Measurements from ENCODE around the gene CNTN6. TPM values are rescaled to one million over a fixed set of nuclear protein-coding genes. Genes with fewer than 3 reads are reported as not detected.

The CNTN6 gene
- total and polyA plus RNA-seq, 12 donors = 2.4 to 14.9 (median 8.6) TPM

DNA sequence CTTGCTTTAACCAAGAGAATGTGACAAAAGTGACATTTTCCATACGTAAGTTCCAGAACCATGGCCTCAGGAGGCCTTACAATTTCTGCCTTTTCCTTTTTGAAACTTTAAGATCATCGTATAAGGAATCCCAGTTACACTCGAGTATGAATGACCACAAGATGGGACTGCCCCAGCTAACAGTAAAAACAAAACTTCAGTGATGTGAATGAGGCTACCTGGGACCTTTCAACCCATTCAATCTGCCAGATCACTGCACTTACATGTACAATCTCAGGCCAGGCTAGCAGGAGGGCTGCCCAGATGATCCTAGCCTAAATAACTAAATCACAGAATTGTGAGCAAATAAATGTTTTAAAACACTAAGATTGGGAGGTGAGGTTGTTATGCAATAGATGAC is 328.8 kb downstream of the CNTN6 start:
- TF ChIP-seq, protein P1, sequence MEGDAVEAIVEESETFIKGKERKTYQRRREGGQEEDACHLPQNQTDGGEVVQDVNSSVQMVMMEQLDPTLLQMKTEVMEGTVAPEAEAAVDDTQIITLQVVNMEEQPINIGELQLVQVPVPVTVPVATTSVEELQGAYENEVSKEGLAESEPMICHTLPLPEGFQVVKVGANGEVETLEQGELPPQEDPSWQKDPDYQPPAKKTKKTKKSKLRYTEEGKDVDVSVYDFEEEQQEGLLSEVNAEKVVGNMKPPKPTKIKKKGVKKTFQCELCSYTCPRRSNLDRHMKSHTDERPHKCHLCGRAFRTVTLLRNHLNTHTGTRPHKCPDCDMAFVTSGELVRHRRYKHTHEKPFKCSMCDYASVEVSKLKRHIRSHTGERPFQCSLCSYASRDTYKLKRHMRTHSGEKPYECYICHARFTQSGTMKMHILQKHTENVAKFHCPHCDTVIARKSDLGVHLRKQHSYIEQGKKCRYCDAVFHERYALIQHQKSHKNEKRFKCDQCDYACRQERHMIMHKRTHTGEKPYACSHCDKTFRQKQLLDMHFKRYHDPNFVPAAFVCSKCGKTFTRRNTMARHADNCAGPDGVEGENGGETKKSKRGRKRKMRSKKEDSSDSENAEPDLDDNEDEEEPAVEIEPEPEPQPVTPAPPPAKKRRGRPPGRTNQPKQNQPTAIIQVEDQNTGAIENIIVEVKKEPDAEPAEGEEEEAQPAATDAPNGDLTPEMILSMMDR (IDR thresholded peaks at IDR 0.05) = no peak
- no peak for TF ChIP-seq POLR2A (IDR thresholded peaks at IDR 0.05)
- H3K27me3 ChIP-seq = no peaks in the 10 kb centered on the region
- H3K4me3 ChIP-seq = no peak overlapping the region
- WGBS, 4 donors = 76 to 84% (median 80%) methylated on average over 3 of the region's 3 CpGs
- intact Hi-C loops (cut with DNase I) = no loop called here
- DNase-seq = no peak
- H3K27ac ChIP-seq = no peak overlapping the region
- no peaks in the 10 kb centered on the region for H3K4me1 ChIP-seq (replicated peaks in 1 of 2)
- H3K9me3 ChIP-seq (replicated peaks in 1 of 3) = no peaks in the 10 kb centered on the region
- H3K36me3 ChIP-seq (replicated peaks in 1 of 2) = no peaks in the 10 kb centered on the region

DNA sequence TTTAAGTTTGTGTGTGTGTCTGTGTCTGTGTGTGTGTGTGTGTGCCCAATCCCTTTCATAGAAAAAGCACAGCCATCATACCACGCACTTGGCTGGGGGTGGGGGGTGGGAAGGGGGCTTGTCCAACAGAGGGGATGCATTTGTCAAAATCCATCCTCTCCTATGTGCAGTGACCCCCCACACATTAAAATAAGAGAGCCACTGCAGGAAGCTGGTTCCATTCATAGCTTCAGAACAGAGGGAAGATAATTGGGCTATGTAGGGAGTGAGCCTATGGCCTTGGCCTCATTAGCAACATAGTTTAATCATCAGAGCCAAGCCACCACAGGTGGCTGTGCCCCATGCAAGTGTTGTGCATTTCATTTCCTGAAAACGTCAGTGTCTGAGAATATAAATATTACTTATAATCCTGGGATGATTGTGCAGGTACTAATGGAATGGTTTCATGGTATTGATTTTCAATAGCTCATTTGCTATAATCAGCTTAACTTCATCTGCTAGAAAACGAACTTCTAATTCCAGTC is 330.8 kb downstream of the CNTN6 start:
- intact Hi-C loops (cut with DNase I) = no loop called here
- 49 to 71% (median 63%) methylated on average over 3 of the region's 3 CpGs for WGBS, 4 donors
- no peak for DNase-seq
- Histone ChIP-seq H3K27ac (no peak overlapping the region), H3K9me3 (replicated peaks in 1 of 3) (no peaks in the 10 kb centered on the region), H3K4me3 (no peak overlapping the region), H3K36me3 (replicated peaks in 1 of 2) (no peaks in the 10 kb centered on the region), H3K27me3 (no peaks in the 10 kb centered on the region), H3K4me1 (replicated peaks in 1 of 2) (no peaks in the 10 kb centered on the region)
- TF ChIP-seq POLR2A (IDR thresholded peaks at IDR 0.05) = no peak
- TF ChIP-seq, protein P1 (IDR thresholded peaks at IDR 0.05) = no peak

DNA sequence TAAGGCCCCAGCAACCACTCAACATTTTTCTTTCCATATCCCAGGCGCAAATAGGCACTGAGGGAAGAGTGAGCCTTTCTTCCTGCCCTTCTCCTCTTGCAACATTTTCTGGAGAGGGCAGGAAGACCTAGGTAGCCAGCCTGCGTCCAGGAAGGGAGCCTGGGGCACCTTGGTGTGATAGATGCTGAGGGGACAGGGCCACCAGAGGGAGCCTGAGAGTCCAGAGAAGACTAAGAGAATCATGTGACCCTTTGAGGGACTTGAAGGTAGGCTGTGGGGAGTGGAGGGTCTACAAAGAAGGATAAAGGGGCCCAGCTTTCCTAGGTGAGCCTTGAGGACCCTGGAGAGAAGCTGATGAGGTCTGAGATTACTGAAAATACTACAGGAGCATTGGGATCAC is 346.6 kb downstream of the CNTN6 start:
- 80 to 92% (median 88%) methylated on average over 2 of the region's 2 CpGs for WGBS, 4 donors
- H3K27me3 ChIP-seq = no peaks in the 10 kb centered on the region
- H3K4me3 ChIP-seq = no peak overlapping the region
- intact Hi-C loops (cut with DNase I) = no loop called here
- DNase-seq = peak in 2 of 7 donors; percentile 8 to 19
- no peak overlapping the region for H3K27ac ChIP-seq
- TF ChIP-seq, protein P1 (IDR thresholded peaks at IDR 0.05) = no peak
- no peak for TF ChIP-seq POLR2A (IDR thresholded peaks at IDR 0.05)
- no peaks in the 10 kb centered on the region for H3K36me3 ChIP-seq (replicated peaks in 1 of 2)
- no peaks in the 10 kb centered on the region for H3K9me3 ChIP-seq (replicated peaks in 1 of 3)
- H3K4me1 ChIP-seq (replicated peaks in 1 of 2) = no peaks in the 10 kb centered on the region

DNA sequence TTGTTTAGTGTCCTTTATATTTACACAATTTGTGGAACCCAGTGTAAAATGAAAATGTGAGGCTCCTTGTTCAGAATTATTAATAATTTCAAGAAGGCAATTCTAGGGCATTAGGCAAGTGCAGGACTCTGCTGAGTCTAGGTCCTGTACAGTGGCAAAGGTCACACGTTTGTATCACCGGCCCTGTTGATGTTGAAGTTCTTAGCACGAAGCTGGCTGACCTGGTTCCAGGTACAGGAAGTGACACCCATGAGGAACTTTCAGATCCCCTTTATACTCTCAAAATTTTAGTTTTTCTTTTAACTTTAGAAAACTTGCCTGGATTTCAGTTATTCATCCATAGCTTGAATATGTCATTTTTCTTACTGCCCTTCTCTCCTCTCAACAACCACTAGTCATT is 349.4 kb downstream of the CNTN6 start:
- intact Hi-C loops (cut with DNase I) = no loop called here
- DNase-seq = no peak
- no peak for TF ChIP-seq POLR2A (IDR thresholded peaks at IDR 0.05)
- TF ChIP-seq, protein P1 (IDR thresholded peaks at IDR 0.05) = no peak

More for the DNA sequence above, 349.4 kb downstream of the CNTN6 start:
- Histone ChIP-seq H3K4me1 (replicated peaks in 1 of 2) (no peaks in the 10 kb centered on the region), H3K9me3 (replicated peaks in 1 of 3) (no peaks in the 10 kb centered on the region), H3K36me3 (replicated peaks in 1 of 2) (no peaks in the 10 kb centered on the region), H3K4me3 (no peak overlapping the region), H3K27ac (no peak overlapping the region), H3K27me3 (no peaks in the 10 kb centered on the region)
- whole genome bisulfite sequencing, 4 donors = 67 to 92% (median 79%) methylated on average over 3 of the region's 3 CpGs

Data from adrenal gland (tissue), 12 donors.